HCT116 (cell line): ENCODE results near the gene PNMA5.

ENCODE experiments used
- CEBPB ChIP-seq: IDR thresholded peaks from 2 replicates; pipeline ENCODE4 v1.6.1; 2012; ENCODE audit warnings: low read depth
- CTCF ChIP-seq, 3 experiments: fragments of 200-600 bp in 1 of 3; sonication (generic) in 1 of 3; IDR thresholded peaks in 2 of 3; conservative IDR thresholded peaks in 1 of 3; 2 replicates each; pipeline ENCODE4 v1.5.1; 2012 to 2017; ENCODE audit warnings: low read depth in 2 of 3, low read length in 2 of 3, antibody characterized with exemption in 1 of 3, borderline replicate concordance in 1 of 3, control low read depth in 1 of 3, mild to moderate bottlenecking in 1 of 3, mixed read lengths in 1 of 3, mixed run types in 1 of 3, moderate library complexity in 1 of 3; ENCODE audit not compliant: insufficient read depth in 1 of 3
- EGR1 ChIP-seq: IDR thresholded peaks from 2 replicates; pipeline ENCODE4 v1.6.1; 2012; ENCODE audit warnings: low read depth
- EZH2 ChIP-seq: fragments of 200-600 bp; sonication (generic); IDR thresholded peaks from 2 replicates; pipeline ENCODE4 v1.6.1; 2017; ENCODE audit warnings: antibody characterized with exemption, mixed run types
- EZH2phosphoT487 ChIP-seq: fragments of 200-600 bp; IDR thresholded peaks from 2 replicates; pipeline ENCODE4 v1.6.1; 2018; ENCODE audit warnings: antibody characterized with exemption, borderline replicate concordance
- FOSL1 ChIP-seq: IDR thresholded peaks from 2 replicates; pipeline ENCODE4 v1.6.1; 2012; ENCODE audit warnings: low read depth
- POLR2A ChIP-seq: IDR thresholded peaks from 2 replicates; pipeline ENCODE4 v1.7.0; 2011; ENCODE audit warnings: borderline replicate concordance; ENCODE audit not compliant: insufficient read depth, insufficient read length; ENCODE audit errors: extremely low read depth
- POLR2AphosphoS5 ChIP-seq: IDR thresholded peaks from 2 replicates; pipeline ENCODE4 v1.6.1; 2011; ENCODE audit warnings: mild to moderate bottlenecking, low read depth, low read length, moderate library complexity
- RAD21 ChIP-seq: IDR thresholded peaks from 2 replicates; pipeline ENCODE4 v1.6.1; 2012; ENCODE audit warnings: low read depth, mild to moderate bottlenecking
- YY1 ChIP-seq: IDR thresholded peaks from 2 replicates; pipeline ENCODE4 v1.6.1; 2011; ENCODE audit warnings: low read length, low read depth, moderate library complexity, mild to moderate bottlenecking; ENCODE audit not compliant: insufficient replicate concordance; ENCODE audit errors: extremely low read depth
- ZNF274 ChIP-seq: fragments of 200-500 bp; sonication (Bioruptor generic); IDR thresholded peaks from 2 replicates; pipeline ENCODE4 v1.6.1; 2014; ENCODE audit warnings: mild to moderate bottlenecking, low read depth, low read length, inconsistent platforms
- TF ChIP-seq, protein P1 (sequence below): IDR thresholded peaks from 2 replicates; pipeline ENCODE4 v1.6.1; 2012; ENCODE audit warnings: low read depth
- TF ChIP-seq, protein P2 (sequence below): IDR thresholded peaks from 2 replicates; pipeline ENCODE4 v1.6.1; 2012

DNA sequence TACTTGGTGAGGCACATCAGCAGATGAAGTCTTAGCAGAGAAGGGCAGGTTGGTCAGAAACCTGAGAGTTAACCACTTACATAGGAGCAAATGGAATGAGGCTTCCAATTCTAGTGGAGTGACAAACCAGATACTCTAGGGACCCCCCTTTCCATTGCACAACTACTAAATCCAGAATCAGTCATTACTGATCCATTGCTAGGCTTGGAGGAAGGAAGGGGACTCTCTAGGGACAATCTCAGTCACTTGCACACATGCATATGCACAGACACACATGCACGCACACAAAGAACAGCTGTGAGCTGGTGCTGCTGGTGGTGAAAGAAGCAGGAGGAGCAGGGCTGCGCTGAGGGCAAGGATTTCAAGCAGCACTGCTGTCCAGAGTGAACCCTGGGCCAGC lies 25.7 kb downstream of the PNMA5 start:
- TF ChIP-seq POLR2A (no peak), CTCF (IDR thresholded peaks at IDR 0.05 in 2 of 3, conservative IDR thresholded peaks at IDR 0.05 in 1 of 3; ENCODE audit: borderline replicate concordance in 1 of 3, insufficient read depth in 1 of 3, low read depth in 2 of 3, low read length in 2 of 3) (no peak), FOSL1 (no peak), EGR1 (no peak), ZNF274 (no peak), CEBPB (no peak), EZH2phosphoT487 (no peak), RAD21 (no peak), YY1 (no peak), POLR2AphosphoS5 (no peak), EZH2 (no peak)
- TF ChIP-seq, protein P1, sequence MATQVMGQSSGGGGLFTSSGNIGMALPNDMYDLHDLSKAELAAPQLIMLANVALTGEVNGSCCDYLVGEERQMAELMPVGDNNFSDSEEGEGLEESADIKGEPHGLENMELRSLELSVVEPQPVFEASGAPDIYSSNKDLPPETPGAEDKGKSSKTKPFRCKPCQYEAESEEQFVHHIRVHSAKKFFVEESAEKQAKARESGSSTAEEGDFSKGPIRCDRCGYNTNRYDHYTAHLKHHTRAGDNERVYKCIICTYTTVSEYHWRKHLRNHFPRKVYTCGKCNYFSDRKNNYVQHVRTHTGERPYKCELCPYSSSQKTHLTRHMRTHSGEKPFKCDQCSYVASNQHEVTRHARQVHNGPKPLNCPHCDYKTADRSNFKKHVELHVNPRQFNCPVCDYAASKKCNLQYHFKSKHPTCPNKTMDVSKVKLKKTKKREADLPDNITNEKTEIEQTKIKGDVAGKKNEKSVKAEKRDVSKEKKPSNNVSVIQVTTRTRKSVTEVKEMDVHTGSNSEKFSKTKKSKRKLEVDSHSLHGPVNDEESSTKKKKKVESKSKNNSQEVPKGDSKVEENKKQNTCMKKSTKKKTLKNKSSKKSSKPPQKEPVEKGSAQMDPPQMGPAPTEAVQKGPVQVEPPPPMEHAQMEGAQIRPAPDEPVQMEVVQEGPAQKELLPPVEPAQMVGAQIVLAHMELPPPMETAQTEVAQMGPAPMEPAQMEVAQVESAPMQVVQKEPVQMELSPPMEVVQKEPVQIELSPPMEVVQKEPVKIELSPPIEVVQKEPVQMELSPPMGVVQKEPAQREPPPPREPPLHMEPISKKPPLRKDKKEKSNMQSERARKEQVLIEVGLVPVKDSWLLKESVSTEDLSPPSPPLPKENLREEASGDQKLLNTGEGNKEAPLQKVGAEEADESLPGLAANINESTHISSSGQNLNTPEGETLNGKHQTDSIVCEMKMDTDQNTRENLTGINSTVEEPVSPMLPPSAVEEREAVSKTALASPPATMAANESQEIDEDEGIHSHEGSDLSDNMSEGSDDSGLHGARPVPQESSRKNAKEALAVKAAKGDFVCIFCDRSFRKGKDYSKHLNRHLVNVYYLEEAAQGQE: no peak
- TF ChIP-seq, protein P2, sequence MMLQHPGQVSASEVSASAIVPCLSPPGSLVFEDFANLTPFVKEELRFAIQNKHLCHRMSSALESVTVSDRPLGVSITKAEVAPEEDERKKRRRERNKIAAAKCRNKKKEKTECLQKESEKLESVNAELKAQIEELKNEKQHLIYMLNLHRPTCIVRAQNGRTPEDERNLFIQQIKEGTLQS: no peak
